ENCODE measurements around the gene SLC16A10. TPM values are rescaled to one million over a fixed set of nuclear protein-coding genes. Genes with fewer than 3 reads are reported as not detected.
"Not testable (repeated sequence)": the region's sequence is repeated elsewhere in the genome, so short reads cannot be mapped to it uniquely, and the experiment has no call there.

Gene SLC16A10
- total RNA-seq, 2 experiments from 2014 or later, result 13.4 to 13.8 TPM

GRCh38 chr6:111252726-111253125 lies 165.4 kb downstream of the SLC16A10 start:
- DNase-seq (no peak), ATAC-seq (ENCODE audit: poor library complexity) (no peak)
- Mint-ChIP-seq H3K27me3 (no peaks in the 10 kb centered on the region), H3K9me3 (no peaks in the 10 kb centered on the region), H3K27ac (no peak overlapping the region), H3K36me3 (ENCODE audit: low read depth) (no peaks in the 10 kb centered on the region), H3K4me1 (ENCODE audit: low read depth) (no peaks in the 10 kb centered on the region), H3K4me3 (no peak overlapping the region)
- Histone ChIP-seq H3K27me3 (ENCODE audit: control insufficient read depth in 1 of 2, insufficient read depth in 2 of 2, low read length in 2 of 2) (no peaks in the 10 kb centered on the region), H3K27ac (ENCODE audit: low read depth in 1 of 2, low read length in 2 of 2) (no peak overlapping the region), H3K36me3 (ENCODE audit: insufficient read depth, low read length) (no peaks in the 10 kb centered on the region), H3K4me3 (ENCODE audit: low read length) (no peak overlapping the region), H3K4me1 (ENCODE audit: insufficient read depth, low read length) (no peaks in the 10 kb centered on the region), H3K9me3 (ENCODE audit: control insufficient read depth in 1 of 2, insufficient read depth in 1 of 2, low read length in 2 of 2) (no peaks in the 10 kb centered on the region)
- intact Hi-C loops (cut with DNase I, micrococcal nuclease), result loop anchor here in 1 of 2 experiments (10.0 kb wide), 2 partner anchors 352 to 392 kb away; partner anchors contain the start of gene TRAF3IP2
- TF ChIP-seq CTCF (IDR thresholded peaks at IDR 0.05), result no peak
- ChIA-PET POLR2A (no interaction called here), CTCF (interaction anchor here (0.6 kb wide), 1 partner anchor 142 kb away, joined by 3 read pairs; no protein-coding TSS in a partner anchor)

- no peak overlapping the region for H3K4me3 ChIP-seq (ENCODE audit: low read length)
- intact Hi-C loops (cut with DNase I, micrococcal nuclease), result loop anchor here in 1 of 2 experiments (10.0 kb wide), 2 partner anchors 351 to 391 kb away; partner anchors contain the start of gene TRAF3IP2
- H3K27ac Mint-ChIP-seq, result no peak overlapping the region
- DNase-seq, result no peak
- no peaks in the 10 kb centered on the region for H3K27me3 ChIP-seq (ENCODE audit: control insufficient read depth in 1 of 2, insufficient read depth in 2 of 2, low read length in 2 of 2)
- no peaks in the 10 kb centered on the region for H3K27me3 Mint-ChIP-seq
- ChIA-PET POLR2A (no interaction called here), CTCF (no interaction called here)
- H3K36me3 Mint-ChIP-seq (ENCODE audit: low read depth), result peaks cover 3% of the 10 kb centered on the region
- no peak for TF ChIP-seq CTCF (IDR thresholded peaks at IDR 0.05)
- peaks cover 10% of the 10 kb centered on the region for H3K4me1 Mint-ChIP-seq (ENCODE audit: low read depth)
- ATAC-seq (ENCODE audit: poor library complexity), result no peak
- no peaks in the 10 kb centered on the region for H3K36me3 ChIP-seq (ENCODE audit: insufficient read depth, low read length)
- H3K9me3 ChIP-seq (ENCODE audit: control insufficient read depth in 1 of 2, insufficient read depth in 1 of 2, low read length in 2 of 2), result no peaks in the 10 kb centered on the region
- H3K27ac ChIP-seq (ENCODE audit: low read depth in 1 of 2, low read length in 2 of 2), result no peak overlapping the region
- no peak overlapping the region for H3K4me3 Mint-ChIP-seq
- H3K9me3 Mint-ChIP-seq, result no peaks in the 10 kb centered on the region
- H3K4me1 ChIP-seq (ENCODE audit: insufficient read depth, low read length), result peaks cover 5% of the 10 kb centered on the region
These were observed 166.9 kb downstream of the SLC16A10 start for GRCh38 chr6:111254004-111254778.

- ATAC-seq (ENCODE audit: poor library complexity) (no peak), DNase-seq (no peak)
- peaks cover 4% of the 10 kb centered on the region for H3K36me3 Mint-ChIP-seq (ENCODE audit: low read depth)
- peaks cover 12% of the 10 kb centered on the region for H3K4me1 Mint-ChIP-seq (ENCODE audit: low read depth)
- H3K27me3 ChIP-seq (ENCODE audit: control insufficient read depth in 1 of 2, insufficient read depth in 2 of 2, low read length in 2 of 2), result no peaks in the 10 kb centered on the region
- no peaks in the 10 kb centered on the region for H3K9me3 Mint-ChIP-seq
- H3K27ac Mint-ChIP-seq, result no peak overlapping the region
- no peaks in the 10 kb centered on the region for H3K9me3 ChIP-seq (ENCODE audit: control insufficient read depth in 1 of 2, insufficient read depth in 1 of 2, low read length in 2 of 2)
- no peak overlapping the region for H3K4me3 ChIP-seq (ENCODE audit: low read length)
- H3K4me1 ChIP-seq (ENCODE audit: insufficient read depth, low read length), result peaks cover 9% of the 10 kb centered on the region
- ChIA-PET POLR2A (no interaction called here), CTCF (no interaction called here)
- no peaks in the 10 kb centered on the region for H3K27me3 Mint-ChIP-seq
- no peak overlapping the region for H3K4me3 Mint-ChIP-seq
- TF ChIP-seq CTCF (IDR thresholded peaks at IDR 0.05), result no peak
- no peaks in the 10 kb centered on the region for H3K36me3 ChIP-seq (ENCODE audit: insufficient read depth, low read length)
- intact Hi-C loops (cut with DNase I, micrococcal nuclease), result loop anchor here (5.0 to 10.0 kb wide), 6 partner anchors 272 to 1567 kb away; partner anchors contain the start of genes CDK19 (in 1 of the 2), RPF2 (in 1 of the 2) and TRAF3IP2 (in 1 of the 2)
- no peak overlapping the region for H3K27ac ChIP-seq (ENCODE audit: low read depth in 1 of 2, low read length in 2 of 2)
These were observed 167.5 kb downstream of the SLC16A10 start for GRCh38 chr6:111254779-111255166.

GRCh38 chr6:111255838-111256237 lies 168.5 kb downstream of the SLC16A10 start:
- DNase-seq; H3K27ac ChIP-seq (ENCODE audit: low read depth in 1 of 2, low read length in 2 of 2); H3K36me3 ChIP-seq (ENCODE audit: insufficient read depth, low read length); H3K9me3 Mint-ChIP-seq; H3K27me3 Mint-ChIP-seq; H3K27me3 ChIP-seq (ENCODE audit: control insufficient read depth in 1 of 2, insufficient read depth in 2 of 2, low read length in 2 of 2); ATAC-seq (ENCODE audit: poor library complexity); POLR2A ChIA-PET; H3K36me3 Mint-ChIP-seq (ENCODE audit: low read depth); H3K27ac Mint-ChIP-seq; H3K4me3 Mint-ChIP-seq; H3K9me3 ChIP-seq (ENCODE audit: control insufficient read depth in 1 of 2, insufficient read depth in 1 of 2, low read length in 2 of 2); H3K4me3 ChIP-seq (ENCODE audit: low read length): not testable (repeated sequence)
- H3K4me1 ChIP-seq (ENCODE audit: insufficient read depth, low read length), result peaks cover 20% of the 10 kb centered on the region
- intact Hi-C loops (cut with DNase I, micrococcal nuclease), result loop anchor here (5.0 to 10.0 kb wide), 6 partner anchors 274 to 1569 kb away; partner anchors contain the start of genes CDK19 (in 1 of the 2), RPF2 (in 1 of the 2) and TRAF3IP2 (in 1 of the 2)
- CTCF ChIA-PET, result interaction anchor here (0.7 kb wide), 1 partner anchor 920 kb away, joined by 3 read pairs; no protein-coding TSS in a partner anchor
- peaks cover 20% of the 10 kb centered on the region for H3K4me1 Mint-ChIP-seq (ENCODE audit: low read depth)
